Spinal cord (tissue), 10 donors: ENCODE results near the gene GLYATL1B. TPM values are rescaled to one million over a fixed set of nuclear protein-coding genes. Genes with fewer than 3 reads are reported as not detected.
"Not testable (repeated sequence)": the region's sequence is repeated elsewhere in the genome, so short reads cannot be mapped to it uniquely, and the experiment has no call there.

Experiments
- DNase-seq, 6 donors: peaks; one replicate each; pipeline versions ENCODE4 v3.0.0 to v3.0.0-alpha.2; 2013 to 2015; ENCODE audit warnings: low spot score in 6 of 6, low read depth in 4 of 6
- H3K27ac ChIP-seq: one replicate; pipeline ENCODE4 v1.5.1; 2013; ENCODE audit warnings: low read depth, low read length, control low read depth
- H3K27me3 ChIP-seq: one replicate; pipeline ENCODE4 v1.6.1; 2013; ENCODE audit warnings: low read length; ENCODE audit not compliant: control insufficient read depth, insufficient read depth
- H3K36me3 ChIP-seq: one replicate; pipeline ENCODE4 v1.6.1; 2013; ENCODE audit warnings: low read length; ENCODE audit not compliant: control insufficient read depth, insufficient read depth
- H3K4me1 ChIP-seq: one replicate; pipeline ENCODE4 v1.6.1; 2013; ENCODE audit warnings: low read length; ENCODE audit not compliant: control insufficient read depth, insufficient read depth
- H3K4me3 ChIP-seq: one replicate; pipeline ENCODE4 v1.5.1; 2013; ENCODE audit warnings: low read depth, low read length, control low read depth
- H3K9me3 ChIP-seq: one replicate; pipeline ENCODE4 v1.6.1; 2013; ENCODE audit warnings: low read length; ENCODE audit not compliant: control insufficient read depth, insufficient read depth
- WGBS: methylation state at CpG from one replicate; pipeline ENCODE4 v1.1.5; 2013; ENCODE audit warnings: missing lambda C conversion rate; ENCODE audit not compliant: insufficient coverage; 5-methylcytosine and 5-hydroxymethylcytosine counted together
- polyA plus RNA-seq, 2 donors: library from polyadenylated mRNA; unstranded; fragments of 120-200 nt; gene quantifications; one replicate each; pipeline ENCODE4 v1.2.1, GENCODE V29; 2013; ENCODE audit not compliant: insufficient read length in 2 of 2
- total RNA-seq, 2 donors: library from RNA; depleted of rRNA in 1 of 2; stranded (reverse); fragments of 120-200 nt in 1 of 2; fragments of >200 nt in 1 of 2; gene quantifications; one replicate each; pipeline versions ENCODE4 v1.2.3 to v1.2.4, GENCODE V29; 2013 to 2014
- donor health status: healthy.

Gene GLYATL1B
- total and polyA plus RNA-seq, 4 donors, result not detected

DNA sequence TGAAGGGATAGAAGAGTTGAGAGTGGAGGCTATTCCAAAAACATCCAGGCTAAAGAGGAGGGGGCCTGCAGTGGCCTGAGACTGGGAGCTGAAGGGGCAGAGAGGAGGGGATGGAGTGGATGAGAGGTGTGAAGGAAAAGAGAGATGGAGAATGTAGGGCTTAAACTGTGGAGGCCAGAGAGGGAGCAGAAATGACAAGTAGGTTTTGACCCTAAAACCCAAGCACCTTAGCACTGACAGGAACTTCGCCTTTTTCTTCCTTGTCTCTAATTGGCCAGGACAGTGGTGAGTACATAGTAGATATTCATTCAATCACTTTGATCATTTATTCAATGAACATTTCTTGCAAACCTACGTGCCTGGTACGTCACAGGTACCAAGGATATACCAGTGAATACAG, 28.2 kb downstream of the GLYATL1B start:
- no peaks in the 10 kb centered on the region for H3K27me3 ChIP-seq
- no peaks in the 10 kb centered on the region for H3K4me1 ChIP-seq
- H3K9me3 ChIP-seq, result peaks cover 5% of the 10 kb centered on the region
- H3K4me3 ChIP-seq, result no peak overlapping the region
- WGBS, result 100% methylated on average over 2 of the region's 3 CpGs
- no peaks in the 10 kb centered on the region for H3K36me3 ChIP-seq
- H3K27ac ChIP-seq, result no peak overlapping the region
- DNase-seq, result no peak

DNA sequence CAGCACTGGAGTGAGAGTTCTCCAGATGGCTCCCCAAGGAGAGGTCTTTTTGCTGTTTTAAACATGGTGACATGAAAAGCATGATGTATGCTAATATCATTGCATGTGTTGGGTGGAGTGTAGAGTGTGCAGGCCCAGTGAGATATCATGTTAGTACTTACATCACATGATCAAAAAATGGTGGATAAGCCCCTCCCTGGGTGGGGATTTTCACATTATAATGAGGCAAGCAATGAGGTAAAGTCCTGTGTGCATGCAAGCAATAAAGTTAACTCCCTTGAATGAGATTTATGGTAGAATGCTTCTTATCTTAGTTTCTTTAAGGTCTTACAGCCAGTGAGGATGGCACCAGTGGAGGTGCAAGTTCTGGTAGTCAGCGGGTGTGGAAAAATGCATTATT, 29.4 kb downstream of the GLYATL1B start:
- peaks cover 8% of the 10 kb centered on the region for H3K9me3 ChIP-seq
- WGBS, result 100% methylated on average over 1 of the region's 1 CpG
- no peaks in the 10 kb centered on the region for H3K36me3 ChIP-seq
- no peaks in the 10 kb centered on the region for H3K27me3 ChIP-seq
- no peaks in the 10 kb centered on the region for H3K4me1 ChIP-seq
- DNase-seq, result no peak
- H3K4me3 ChIP-seq, result no peak overlapping the region
- H3K27ac ChIP-seq, result no peak overlapping the region

- Histone ChIP-seq H3K27ac (no peak overlapping the region), H3K4me3 (no peak overlapping the region), H3K4me1 (no peaks in the 10 kb centered on the region), H3K36me3 (no peaks in the 10 kb centered on the region), H3K27me3 (no peaks in the 10 kb centered on the region), H3K9me3 (peaks cover 8% of the 10 kb centered on the region)
- no CpG with 5 or more reads among the region's 2 CpGs for WGBS
- DNase-seq, result no peak
These were observed 31.7 kb downstream of the GLYATL1B start for GRCh38 chr11:59117774-59118173.

DNA sequence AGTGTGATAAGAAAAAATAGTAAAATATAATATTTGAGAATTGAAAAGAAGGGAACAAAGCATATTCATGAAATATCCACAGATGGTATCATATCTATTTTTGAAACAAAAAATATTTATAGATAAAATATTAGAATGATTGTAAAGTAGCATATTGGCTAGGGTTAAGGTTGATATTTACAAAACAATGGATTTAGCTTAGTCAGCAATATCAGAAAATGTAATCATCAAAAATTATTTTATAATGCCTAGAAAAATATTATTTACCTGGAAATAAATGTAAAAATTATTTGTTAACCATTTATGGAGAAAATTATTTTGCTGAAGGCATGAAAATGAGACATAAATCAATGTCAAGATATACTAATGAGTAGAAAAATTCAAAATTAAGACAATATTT, 33.7 kb downstream of the GLYATL1B start:
- Histone ChIP-seq H3K9me3 (peaks cover 8% of the 10 kb centered on the region), H3K27ac (no peak overlapping the region), H3K4me1 (no peaks in the 10 kb centered on the region), H3K27me3 (no peaks in the 10 kb centered on the region), H3K4me3 (no peak overlapping the region), H3K36me3 (no peaks in the 10 kb centered on the region)
- DNase-seq, result no peak

DNA sequence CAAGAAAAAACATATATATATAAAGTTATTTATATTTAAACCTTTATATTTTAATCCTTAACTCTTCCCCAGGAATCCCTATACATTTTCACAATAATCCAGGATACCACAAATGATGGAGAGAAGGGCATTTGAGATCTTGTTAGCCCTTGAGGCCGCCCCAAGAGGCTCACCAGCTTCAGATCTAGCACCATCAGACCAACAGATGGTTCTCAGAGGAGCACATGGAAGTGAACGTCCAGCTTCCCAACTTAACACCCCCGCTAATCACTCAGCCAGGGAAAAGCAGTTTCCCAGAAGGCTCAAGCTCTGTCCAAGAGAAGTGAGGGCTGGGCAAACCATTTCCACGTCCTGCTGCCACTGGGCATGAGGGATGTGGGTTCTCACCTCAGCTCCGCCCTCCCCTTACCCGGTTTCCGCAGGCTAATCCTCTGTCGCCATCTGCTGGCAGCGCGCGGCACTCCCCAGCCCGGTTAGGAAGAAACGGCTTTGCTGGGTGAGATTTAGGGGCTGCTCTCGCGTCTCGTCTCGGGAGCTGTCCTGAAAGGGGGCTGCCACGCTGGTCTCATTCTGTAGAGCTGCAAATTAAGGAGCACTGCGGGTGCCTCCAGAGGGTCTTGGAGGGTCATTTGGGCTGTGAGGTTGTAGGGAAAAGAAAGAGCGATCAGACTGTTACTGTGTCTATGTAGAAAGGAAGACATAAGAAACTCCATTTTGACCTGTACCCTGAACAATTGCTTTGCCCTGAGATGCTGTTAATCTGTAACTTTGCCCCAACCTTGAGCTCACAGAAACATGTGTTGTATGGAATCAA, 49.7 kb downstream of the GLYATL1B start:
- H3K27me3 ChIP-seq, result no peaks in the 10 kb centered on the region
- 9% methylated on average over 19 of the region's 20 CpGs for WGBS
- no peak overlapping the region for H3K27ac ChIP-seq
- H3K4me1 ChIP-seq, result peaks cover 5% of the 10 kb centered on the region
- H3K9me3 ChIP-seq, result no peaks in the 10 kb centered on the region
- no peak overlapping the region for H3K4me3 ChIP-seq
- H3K36me3 ChIP-seq, result no peaks in the 10 kb centered on the region
- peak in 4 of 6 donors; percentile 47 to 93 (median 76) for DNase-seq

DNA sequence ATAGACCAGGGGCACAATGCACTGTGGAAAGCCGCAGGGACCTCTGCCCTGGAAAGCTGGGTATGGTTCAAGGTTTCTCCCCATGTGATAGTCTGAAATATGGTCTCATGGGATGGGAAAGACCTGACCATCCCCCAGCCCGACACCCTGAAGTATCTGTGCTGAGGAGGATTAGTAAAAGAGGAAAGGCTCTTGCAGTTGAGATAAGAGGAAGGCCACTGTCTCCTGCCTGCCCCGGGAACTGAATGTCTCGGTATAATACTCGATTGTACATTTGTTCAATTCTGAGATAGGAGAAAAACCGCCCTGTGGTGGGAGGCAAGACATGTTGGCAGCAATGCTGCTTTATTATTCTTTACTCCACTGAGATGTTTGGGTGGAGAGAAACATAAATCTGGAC, 50.4 kb downstream of the GLYATL1B start:
- not testable (repeated sequence) for H3K4me1 ChIP-seq, DNase-seq, H3K27ac ChIP-seq, H3K27me3 ChIP-seq, H3K4me3 ChIP-seq, H3K36me3 ChIP-seq, H3K9me3 ChIP-seq
- 90% methylated on average over 5 of the region's 6 CpGs for WGBS

DNA sequence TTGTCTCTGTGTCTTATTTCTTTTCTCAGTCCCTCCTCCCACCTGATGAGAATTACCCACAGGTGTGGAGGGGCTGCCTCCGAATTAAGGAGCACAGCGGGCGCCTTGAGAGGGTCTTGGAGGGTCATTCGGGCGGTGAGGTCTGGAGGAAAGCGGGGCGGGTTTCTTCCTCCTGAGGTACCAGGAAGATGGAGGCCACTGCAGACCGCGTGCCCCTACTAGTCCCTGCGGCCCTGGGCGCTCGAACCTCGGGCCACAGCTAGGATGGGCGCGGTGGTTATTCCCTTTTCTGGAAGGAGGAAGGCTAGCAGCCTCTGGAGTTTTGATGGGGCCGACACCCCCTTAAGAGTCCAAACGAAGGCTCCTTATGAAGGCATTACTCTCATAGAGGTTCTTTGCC, 51.1 kb downstream of the GLYATL1B start:
- Histone ChIP-seq H3K27me3 (no peaks in the 10 kb centered on the region), H3K4me3 (no peak overlapping the region), H3K27ac (no peak overlapping the region), H3K36me3 (no peaks in the 10 kb centered on the region), H3K9me3 (no peaks in the 10 kb centered on the region), H3K4me1 (peaks cover 5% of the 10 kb centered on the region)
- WGBS, result 98% methylated on average over 9 of the region's 17 CpGs
- no peak for DNase-seq

- peaks cover 2% of the 10 kb centered on the region for H3K36me3 ChIP-seq
- H3K4me3 ChIP-seq, result no peak overlapping the region
- WGBS, result no CpG with 5 or more reads among the region's 2 CpGs
- H3K4me1 ChIP-seq, result peaks cover 9% of the 10 kb centered on the region
- H3K9me3 ChIP-seq, result no peaks in the 10 kb centered on the region
- DNase-seq, result peak in 1 of 6 donors; percentile 14
- H3K27me3 ChIP-seq, result no peaks in the 10 kb centered on the region
- H3K27ac ChIP-seq, result no peak overlapping the region
These were observed 52.5 kb downstream of the GLYATL1B start for GRCh38 chr11:59138643-59139042.

DNA sequence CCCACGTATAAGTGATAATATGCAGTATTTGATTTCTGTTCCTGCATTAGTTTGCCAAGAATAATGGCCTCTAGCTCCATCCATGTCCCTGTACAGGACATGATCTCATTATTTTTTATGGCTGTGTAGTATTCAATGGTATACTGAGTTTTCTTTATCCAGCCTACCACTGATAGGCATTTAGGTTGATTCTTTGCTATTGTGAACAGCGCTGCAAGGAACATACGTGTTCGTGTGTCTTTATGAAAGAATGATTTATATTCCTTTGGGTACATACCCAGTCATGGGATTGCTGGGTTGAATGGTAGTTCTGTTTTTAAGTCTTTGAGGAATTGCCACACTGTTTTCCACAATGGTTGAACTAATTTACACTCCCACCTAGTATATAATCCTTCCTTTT, 55.1 kb downstream of the GLYATL1B start:
- peaks cover 11% of the 10 kb centered on the region for H3K4me1 ChIP-seq
- H3K27me3 ChIP-seq, result no peaks in the 10 kb centered on the region
- no CpG with 5 or more reads among the region's 4 CpGs for WGBS
- peaks cover 2% of the 10 kb centered on the region for H3K36me3 ChIP-seq
- no peak overlapping the region for H3K27ac ChIP-seq
- no peaks in the 10 kb centered on the region for H3K9me3 ChIP-seq
- no peak overlapping the region for H3K4me3 ChIP-seq
- DNase-seq, result no peak

DNA sequence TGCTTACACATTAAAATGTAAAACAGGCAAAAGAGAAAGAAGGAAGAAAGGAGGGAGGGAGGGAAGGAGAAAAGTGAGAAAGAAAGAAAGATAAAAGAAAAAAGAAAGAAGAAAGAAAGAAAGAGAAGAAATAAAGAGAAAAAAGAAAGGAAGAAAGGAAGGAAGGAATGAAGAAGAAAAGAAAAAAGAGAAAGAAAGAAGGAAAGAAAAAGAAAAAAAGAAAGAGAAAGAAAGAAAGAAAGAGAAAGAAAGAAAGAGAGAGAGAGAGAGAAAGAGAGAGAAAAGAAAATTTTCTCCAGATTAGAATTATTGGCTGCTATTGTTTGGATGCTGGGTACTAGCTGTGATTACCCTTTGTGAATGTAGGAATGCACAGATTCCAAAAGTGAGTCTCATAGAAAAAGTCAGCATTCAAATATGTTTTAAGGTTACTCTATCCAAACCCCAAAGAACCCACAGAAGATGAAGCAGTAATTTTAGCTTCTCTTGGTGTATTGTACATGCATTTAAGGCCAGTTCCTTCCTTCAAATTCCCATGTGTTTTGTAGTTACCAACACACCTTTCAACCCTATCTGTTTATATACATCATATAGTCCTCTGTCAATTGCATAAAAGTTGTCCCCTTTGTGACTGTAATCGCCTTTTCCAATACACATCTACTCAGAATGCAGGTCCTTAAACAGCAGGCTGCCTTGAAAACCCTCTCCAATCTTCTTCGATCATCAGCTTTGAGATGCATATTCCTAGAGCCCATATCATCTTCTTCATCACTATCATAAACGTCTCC, 55.8 kb downstream of the GLYATL1B start:
- no peaks in the 10 kb centered on the region for H3K27me3 ChIP-seq
- no peaks in the 10 kb centered on the region for H3K9me3 ChIP-seq
- peak overlapping the region; percentile 86 for H3K4me3 ChIP-seq
- H3K36me3 ChIP-seq, result peaks cover 2% of the 10 kb centered on the region
- DNase-seq, result no peak
- H3K4me1 ChIP-seq, result peaks cover 11% of the 10 kb centered on the region
- peak overlapping the region; percentile 99 for H3K27ac ChIP-seq
- 23% methylated on average over 2 of the region's 3 CpGs for WGBS
